HG02852 (cell line): ENCODE results near the gene AOPEP.

Experiments
- ATAC-seq: cut with Tn5 transposase; IDR thresholded peaks from one replicate; pipeline ENCODE4 v1.9.1; 2021; ENCODE audit warnings: mild to moderate bottlenecking, moderate library complexity; ENCODE audit not compliant: unreplicated experiment

AOPEP gene

GRCh38 chr9:95075700-95076099, 349.2 kb downstream of the AOPEP start:
- no peak for ATAC-seq

DNA sequence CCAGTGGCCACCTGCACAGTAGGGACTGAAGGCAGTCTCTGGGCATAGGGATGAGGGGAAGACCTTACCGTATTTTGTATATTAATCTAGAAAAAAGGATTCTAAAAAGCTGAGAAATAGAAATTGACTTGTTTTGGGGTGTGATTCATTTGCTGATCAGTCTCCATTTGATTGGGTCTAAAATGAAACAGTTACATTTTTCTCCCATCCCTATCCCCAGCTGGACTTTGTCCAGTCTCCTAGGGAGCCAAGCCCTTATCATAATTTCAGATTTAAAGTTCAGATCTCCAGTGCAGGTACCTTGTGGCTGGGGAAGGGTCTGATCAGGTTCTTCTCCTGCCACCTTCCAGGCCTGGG, 350.2 kb downstream of the AOPEP start:
- ATAC-seq: no peak

- no peak for ATAC-seq
These were observed 350.7 kb downstream of the AOPEP start for GRCh38 chr9:95077053-95077765.

GRCh38 chr9:95077766-95078370, 351.4 kb downstream of the AOPEP start:
- ATAC-seq: no peak

DNA sequence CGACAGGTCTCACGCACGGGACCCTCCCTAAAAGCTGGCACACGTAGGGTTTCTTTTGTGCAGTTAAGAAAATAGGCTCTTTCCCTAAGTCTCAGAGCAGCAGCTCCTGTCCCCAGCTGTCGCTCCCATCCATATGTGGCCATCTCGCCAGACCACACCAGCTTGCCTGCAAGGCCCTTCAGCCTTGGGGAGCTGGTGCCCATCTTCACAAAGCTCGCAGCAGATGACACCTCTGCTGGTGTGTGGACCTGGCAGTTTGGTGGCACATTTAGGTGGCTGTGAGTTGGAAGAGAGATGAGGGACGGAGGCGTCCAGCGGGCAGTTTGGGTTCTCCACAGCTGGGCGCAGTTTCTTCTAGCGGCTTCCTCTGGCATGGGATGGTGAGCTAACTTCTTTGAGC, 352.0 kb downstream of the AOPEP start:
- no peak for ATAC-seq

GRCh38 chr9:95078939-95079338, 352.4 kb downstream of the AOPEP start:
- ATAC-seq: no peak

GRCh38 chr9:95079461-95079860, 353.0 kb downstream of the AOPEP start:
- ATAC-seq: no peak

DNA sequence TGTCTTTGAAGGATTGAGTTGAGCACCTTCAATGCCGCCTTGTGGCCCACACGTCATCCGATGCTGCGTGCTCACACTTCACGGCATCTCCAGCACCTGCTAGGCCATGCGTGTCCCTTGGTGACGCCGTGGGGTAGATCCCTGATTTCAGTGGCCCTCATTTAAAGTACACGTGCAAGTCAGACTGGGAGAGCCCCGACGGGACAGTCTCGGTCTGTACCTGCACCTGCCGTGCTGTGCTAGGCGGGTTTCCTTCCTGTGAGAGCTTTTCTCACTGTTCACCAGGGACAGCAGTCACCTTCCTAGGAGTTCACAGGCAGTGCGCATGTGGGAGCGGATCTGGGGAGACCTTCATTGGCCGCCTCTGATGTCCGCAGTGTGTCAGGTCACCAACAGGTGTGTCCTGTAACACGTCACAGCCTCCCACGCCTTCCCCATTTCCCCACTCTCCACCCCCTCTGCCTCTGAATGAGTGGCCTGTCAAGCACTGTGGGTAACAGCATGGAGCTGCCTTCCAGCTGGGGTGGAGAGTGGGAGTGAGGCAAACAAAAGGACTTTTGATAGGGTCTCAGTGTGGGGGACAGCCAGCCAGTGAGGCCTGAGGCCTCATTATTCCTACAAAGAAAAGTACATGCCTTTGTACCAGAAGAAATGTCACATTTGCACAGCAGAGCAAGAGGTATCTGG, 354.6 kb downstream of the AOPEP start:
- ATAC-seq: no peak

DNA sequence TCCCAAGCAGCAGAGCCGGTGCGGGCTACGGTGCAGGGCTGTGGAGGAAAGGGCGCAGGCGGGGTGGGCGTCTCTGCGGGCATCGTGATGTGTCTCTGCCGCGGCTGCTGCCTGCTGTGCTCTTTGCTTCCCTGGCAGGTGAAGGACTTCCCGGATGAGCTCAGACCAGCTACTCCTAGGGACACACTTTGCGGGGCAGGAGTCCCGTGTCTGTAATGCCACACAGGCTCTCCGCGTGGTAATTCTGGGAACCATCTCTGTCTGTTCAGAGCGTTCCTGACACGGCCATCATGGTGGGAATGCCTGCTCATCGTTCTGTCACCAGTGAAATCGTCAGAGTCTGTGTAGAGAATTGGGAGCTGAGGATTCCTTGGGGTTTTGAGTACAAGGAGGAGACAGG, 355.5 kb downstream of the AOPEP start:
- no peak for ATAC-seq

DNA sequence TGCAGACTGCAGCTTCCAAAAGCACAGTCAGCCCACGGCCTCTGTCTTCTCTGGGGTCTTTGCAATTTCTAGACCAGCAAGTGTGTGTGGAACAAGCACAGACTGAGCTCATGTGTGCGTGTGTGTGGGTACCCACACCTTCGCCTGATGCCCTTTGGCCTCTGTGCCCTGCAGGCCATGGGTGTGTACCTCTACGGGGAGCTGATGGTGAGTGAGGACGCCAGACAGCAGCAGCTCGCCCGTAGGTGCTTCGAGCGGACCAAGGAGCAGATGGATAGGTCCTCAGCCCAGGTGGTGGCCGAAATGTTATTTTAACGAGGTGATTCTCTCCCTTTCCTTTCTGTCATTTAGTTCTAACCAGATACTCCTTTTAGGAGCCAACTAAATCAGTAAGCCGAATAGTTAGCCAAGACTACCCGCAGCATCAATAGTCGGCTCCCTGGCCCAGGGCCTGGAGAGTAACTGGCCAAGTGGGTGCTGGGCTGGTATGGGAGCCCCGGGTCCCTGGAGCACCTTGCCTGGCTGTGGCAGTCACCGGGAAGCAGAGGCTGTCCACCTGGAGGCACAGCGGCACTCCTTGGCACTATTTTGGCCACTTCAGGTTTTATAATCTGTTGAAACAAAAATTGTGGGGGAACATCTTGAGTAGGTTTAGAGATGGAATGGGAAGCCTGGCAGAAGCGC, 356.0 kb downstream of the AOPEP start:
- no peak for ATAC-seq

DNA sequence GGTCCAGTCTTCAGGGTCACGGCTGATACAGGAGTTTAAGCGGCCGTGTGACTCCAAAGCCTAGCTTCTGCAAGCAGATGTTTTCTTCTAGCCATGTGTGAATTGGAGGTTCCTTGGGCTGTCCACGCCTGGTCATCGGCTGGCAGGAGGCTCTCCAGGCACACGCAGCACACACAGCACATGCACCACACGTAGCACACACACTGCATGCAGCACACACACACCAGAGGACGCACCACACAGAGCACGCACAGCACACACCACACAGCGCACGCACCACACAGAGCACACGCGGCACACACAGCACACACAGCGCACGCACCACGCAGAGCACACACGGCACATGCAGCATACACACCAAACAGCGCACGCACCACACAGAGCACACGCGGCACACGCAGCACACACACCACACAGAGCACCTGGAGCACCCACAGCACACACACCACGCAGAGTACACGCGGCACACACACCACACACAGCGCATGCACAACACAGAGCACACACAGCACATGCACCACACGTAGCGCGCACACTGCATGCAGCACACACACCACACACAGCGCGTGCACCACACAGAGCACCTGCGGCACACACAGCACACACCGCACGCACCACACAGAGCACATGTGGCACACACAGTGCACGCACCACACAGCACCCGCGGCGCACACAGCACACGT, 356.7 kb downstream of the AOPEP start:
- ATAC-seq: no peak

GRCh38 chr9:95084254-95084934, 357.9 kb downstream of the AOPEP start:
- no peak for ATAC-seq

GRCh38 chr9:95085036-95085770, 358.7 kb downstream of the AOPEP start:
- ATAC-seq: no peak

- no peak for ATAC-seq
These were observed 359.5 kb downstream of the AOPEP start for GRCh38 chr9:95085861-95086563.

DNA sequence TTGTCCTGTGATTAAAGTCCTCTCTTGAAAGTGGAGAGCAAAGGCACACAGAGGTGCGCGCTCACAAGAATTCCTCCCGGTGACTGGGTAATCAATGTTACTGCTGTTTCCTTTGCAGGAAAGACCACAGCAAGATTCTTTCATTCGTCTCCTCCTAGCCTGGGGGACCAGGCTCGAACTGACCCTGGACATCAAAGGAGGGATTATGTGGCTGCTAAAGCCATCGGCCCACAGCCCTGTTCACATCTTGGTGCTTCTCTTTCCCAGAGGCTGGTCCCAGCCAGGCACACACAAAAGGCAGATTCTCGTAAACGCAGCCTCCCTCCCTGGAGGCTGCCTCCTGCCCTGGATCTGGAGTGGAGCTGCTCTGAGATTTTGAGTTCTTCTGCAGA, 360.1 kb downstream of the AOPEP start:
- ATAC-seq: no peak

DNA sequence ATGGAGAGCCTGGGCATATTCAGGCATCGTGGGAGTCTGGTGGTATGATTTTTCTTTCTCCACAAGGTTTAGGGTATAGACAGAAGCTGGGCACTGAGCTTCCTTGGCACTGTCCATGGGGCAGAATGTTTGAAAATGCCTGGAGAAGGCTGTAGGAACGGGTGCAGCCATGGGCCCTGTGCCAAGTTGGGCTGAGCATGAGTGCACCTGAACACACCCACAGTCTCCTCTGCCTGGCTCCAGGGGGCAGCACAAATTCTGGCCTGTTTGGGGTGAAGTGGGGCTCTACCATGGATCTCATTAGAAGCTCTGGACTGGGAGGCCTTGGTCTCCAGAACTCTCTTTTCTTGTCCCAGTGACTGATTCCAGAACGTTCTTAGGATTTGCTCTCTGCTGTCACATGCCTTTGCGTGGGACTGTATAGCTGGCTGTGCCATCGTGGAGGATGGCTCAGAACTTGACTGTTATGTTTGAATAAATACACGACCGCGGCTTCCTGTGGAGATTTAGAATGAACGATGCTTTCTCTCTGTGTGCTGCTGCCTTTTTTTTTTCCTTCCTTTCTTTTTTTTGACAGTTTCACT, 361.3 kb downstream of the AOPEP start:
- ATAC-seq: no peak

- no peak for ATAC-seq
These were observed 362.1 kb downstream of the AOPEP start for GRCh38 chr9:95088421-95089161.
